ENCODE results near the gene APOL4. TPM values are rescaled to one million over a fixed set of nuclear protein-coding genes. Genes with fewer than 3 reads are reported as not detected.
"Not testable (repeated sequence)": the region's sequence is repeated elsewhere in the genome, so short reads cannot be mapped to it uniquely, and the experiment has no call there.

APOL4 gene
- total and polyA plus RNA-seq, 8 donors: 0.28 to 4.1 (median 1.5) TPM

DNA sequence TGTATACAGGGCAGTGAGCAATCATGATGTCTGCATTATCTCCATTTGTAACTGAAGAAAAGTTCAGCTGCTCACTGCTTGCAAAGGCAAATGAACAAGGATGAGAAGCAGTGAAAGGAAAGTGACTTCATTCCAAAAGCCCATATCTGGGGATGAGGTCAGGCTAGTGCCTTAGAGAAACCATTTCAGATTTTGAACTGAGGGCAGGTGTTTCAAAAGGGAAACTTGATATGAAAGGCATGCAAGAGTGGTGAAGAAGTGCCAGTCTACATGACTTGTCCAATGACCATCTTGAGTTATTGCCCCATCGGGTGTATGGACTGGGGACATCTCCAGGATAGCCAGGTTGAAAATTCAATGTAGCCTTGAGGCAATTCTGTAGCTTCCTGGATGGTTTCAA is 7.3 kb upstream of the APOL4 start:
- WGBS, 2 donors: 88 to 94% methylated on average over 1 of the region's 1 CpG
- no peak for ATAC-seq
- Histone ChIP-seq H3K27ac (no peak overlapping the region), H3K27me3 (no peaks in the 10 kb centered on the region), H3K4me1 (no peaks in the 10 kb centered on the region), H3K9me3 (no peaks in the 10 kb centered on the region), H3K36me3 (no peaks in the 10 kb centered on the region), H3K4me3 (no peak overlapping the region)
- no peak for DNase-seq
- intact Hi-C loops (cut with DNase I): no loop called here
- TF ChIP-seq, protein P1, sequence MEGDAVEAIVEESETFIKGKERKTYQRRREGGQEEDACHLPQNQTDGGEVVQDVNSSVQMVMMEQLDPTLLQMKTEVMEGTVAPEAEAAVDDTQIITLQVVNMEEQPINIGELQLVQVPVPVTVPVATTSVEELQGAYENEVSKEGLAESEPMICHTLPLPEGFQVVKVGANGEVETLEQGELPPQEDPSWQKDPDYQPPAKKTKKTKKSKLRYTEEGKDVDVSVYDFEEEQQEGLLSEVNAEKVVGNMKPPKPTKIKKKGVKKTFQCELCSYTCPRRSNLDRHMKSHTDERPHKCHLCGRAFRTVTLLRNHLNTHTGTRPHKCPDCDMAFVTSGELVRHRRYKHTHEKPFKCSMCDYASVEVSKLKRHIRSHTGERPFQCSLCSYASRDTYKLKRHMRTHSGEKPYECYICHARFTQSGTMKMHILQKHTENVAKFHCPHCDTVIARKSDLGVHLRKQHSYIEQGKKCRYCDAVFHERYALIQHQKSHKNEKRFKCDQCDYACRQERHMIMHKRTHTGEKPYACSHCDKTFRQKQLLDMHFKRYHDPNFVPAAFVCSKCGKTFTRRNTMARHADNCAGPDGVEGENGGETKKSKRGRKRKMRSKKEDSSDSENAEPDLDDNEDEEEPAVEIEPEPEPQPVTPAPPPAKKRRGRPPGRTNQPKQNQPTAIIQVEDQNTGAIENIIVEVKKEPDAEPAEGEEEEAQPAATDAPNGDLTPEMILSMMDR (IDR thresholded peaks at IDR 0.05): no peak
- no peak for FAIRE-seq

DNA sequence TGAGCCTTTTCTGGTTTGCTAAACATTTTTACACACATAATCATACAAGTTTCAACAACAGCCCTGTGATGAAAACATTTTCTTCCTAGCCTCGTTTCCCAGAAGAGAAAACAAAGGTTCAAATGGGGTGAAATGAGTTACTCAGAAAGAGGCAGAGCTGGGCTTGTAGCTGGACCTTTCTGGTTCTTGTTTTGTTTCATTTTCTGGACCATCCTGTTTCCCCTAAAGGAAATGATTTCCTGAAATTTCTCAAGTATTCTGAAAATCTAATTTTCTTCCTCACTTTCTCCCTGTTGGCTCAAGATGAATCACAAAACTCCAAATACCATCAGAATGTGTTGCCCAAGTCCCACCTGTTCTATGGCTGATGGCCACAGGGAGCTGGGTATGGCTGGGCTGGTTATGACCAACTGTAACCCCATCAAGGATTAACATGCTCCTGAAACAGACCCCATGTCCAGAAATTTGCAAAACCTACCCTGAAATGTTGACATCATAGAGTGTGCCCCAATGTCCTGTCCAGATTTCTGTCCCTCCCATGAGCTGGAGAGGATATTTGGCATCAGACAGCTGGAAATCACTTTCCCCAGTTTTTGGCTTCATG is 6.7 kb upstream of the APOL4 start:
- FAIRE-seq: no peak
- TF ChIP-seq, protein P1 (IDR thresholded peaks at IDR 0.05): no peak
- DNase-seq: no peak
- H3K27ac ChIP-seq: no peak overlapping the region
- H3K9me3 ChIP-seq: no peaks in the 10 kb centered on the region
- H3K36me3 ChIP-seq: no peaks in the 10 kb centered on the region
- H3K27me3 ChIP-seq: no peaks in the 10 kb centered on the region
- intact Hi-C loops (cut with DNase I): no loop called here
- no peak overlapping the region for H3K4me3 ChIP-seq
- ATAC-seq: no peak
- 31 to 41% methylated on average over 1 of the region's 1 CpG for WGBS, 2 donors
- H3K4me1 ChIP-seq: no peaks in the 10 kb centered on the region

DNA sequence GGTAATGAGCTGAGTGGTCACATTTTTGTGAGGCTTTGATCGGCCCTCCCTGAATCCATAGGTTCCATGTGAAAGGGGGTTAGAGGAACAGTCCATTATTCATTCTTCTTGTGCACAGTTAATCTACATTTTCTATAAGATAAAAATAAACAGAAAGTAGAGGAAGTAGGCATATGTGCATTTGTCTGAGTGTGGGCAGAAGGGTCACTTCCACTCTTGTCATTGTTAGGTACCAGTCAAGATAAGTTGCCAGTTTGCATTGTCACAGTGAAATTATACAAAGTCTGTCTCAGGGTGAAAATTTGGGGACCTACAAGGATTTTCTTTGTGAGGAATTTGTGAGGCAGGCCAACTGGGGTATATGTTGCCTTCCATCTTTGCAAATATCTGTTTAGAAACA is 4.6 kb upstream of the APOL4 start:
- DNase-seq (no peak), FAIRE-seq (no peak), ATAC-seq (no peak)
- TF ChIP-seq, protein P1 (IDR thresholded peaks at IDR 0.05): no peak
- whole genome bisulfite sequencing, 2 donors: 85 to 92% methylated on average over 1 of the region's 1 CpG
- no peak overlapping the region for H3K27ac ChIP-seq
- H3K4me1 ChIP-seq: peaks cover 0 to 8% (median 4%) of the 10 kb centered on the region in 3 donors
- no peaks in the 10 kb centered on the region for H3K36me3 ChIP-seq
- H3K4me3 ChIP-seq: no peak overlapping the region
- intact Hi-C loops (cut with DNase I): no loop called here
- no peaks in the 10 kb centered on the region for H3K9me3 ChIP-seq
- H3K27me3 ChIP-seq: no peaks in the 10 kb centered on the region

DNA sequence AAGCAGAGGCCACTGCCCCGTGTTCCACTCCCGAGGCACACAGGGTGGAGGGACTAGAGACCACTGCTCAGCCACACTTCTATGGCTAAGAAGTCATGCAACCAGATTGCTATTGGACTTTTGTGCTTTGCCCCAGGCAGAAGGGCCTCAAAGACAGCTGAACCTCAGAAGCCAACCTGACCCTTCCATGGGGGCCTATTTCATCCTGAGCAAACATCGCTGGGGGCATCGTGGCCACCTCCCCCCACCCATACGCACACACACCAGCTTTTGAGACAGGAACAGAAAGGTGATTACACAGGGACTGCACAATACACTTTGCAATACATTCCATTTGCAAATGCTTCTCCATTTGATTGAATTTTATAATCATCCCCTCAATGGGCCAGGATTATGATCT is 4.0 kb upstream of the APOL4 start:
- 64 to 78% methylated on average over 5 of the region's 5 CpGs for WGBS, 2 donors
- H3K36me3 ChIP-seq; H3K4me3 ChIP-seq; H3K27ac ChIP-seq; DNase-seq; ATAC-seq; intact Hi-C loops (cut with DNase I); H3K4me1 ChIP-seq; H3K9me3 ChIP-seq; H3K27me3 ChIP-seq; FAIRE-seq: not testable (repeated sequence)

DNA sequence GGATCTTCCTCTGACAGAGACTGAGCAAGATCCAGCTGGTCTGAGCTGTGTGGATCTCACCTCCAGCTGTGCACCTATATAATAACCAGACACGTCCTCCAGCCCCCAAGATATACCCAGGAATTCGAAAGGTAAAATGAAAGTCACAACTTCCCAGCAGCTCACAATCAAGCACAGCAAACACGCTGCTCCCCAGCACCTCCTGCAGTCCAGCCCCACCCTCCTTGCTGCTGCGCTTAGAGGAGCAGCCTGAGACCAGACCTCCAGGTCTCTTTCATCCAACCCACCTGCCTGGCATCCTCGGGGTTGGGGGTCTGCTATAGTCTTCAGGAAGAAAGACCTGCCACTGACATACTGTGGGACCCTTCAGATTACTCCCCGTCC is 3.0 kb upstream of the APOL4 start:
- Histone ChIP-seq H3K4me3 (no peak overlapping the region), H3K27ac (no peak overlapping the region), H3K9me3 (no peaks in the 10 kb centered on the region), H3K4me1 (peaks cover 0 to 8% (median 4%) of the 10 kb centered on the region in 3 donors), H3K27me3 (no peaks in the 10 kb centered on the region), H3K36me3 (no peaks in the 10 kb centered on the region)
- TF ChIP-seq, protein P1 (IDR thresholded peaks at IDR 0.05): no peak
- intact Hi-C loops (cut with DNase I): no loop called here
- DNase-seq (no peak), ATAC-seq (no peak), FAIRE-seq (no peak)
- WGBS, 2 donors: 57 to 66% methylated on average over 6 of the region's 6 CpGs

Data from pancreas (tissue), 10 donors.